Fibroblast of mammary gland (primary cell): ENCODE results near the gene HIF3A.

ENCODE experiments used
- DNase-seq: peaks from one replicate; pipeline ENCODE4 v3.0.0-alpha.2; 2010; ENCODE audit warnings: low read depth
- H3K4me3 ChIP-seq: 2 replicates; pipeline ENCODE4 v1.5.1; 2011; ENCODE audit warnings: low read depth, mild to moderate bottlenecking, low read length, moderate library complexity; ENCODE audit not compliant: control insufficient read depth
- TF ChIP-seq, protein P1 (sequence below): conservative IDR thresholded peaks from 2 replicates; pipeline ENCODE4 v1.5.1; 2011; ENCODE audit warnings: low read depth, low read length, inconsistent platforms; ENCODE audit not compliant: control insufficient read depth, insufficient read depth

Gene HIF3A

DNA sequence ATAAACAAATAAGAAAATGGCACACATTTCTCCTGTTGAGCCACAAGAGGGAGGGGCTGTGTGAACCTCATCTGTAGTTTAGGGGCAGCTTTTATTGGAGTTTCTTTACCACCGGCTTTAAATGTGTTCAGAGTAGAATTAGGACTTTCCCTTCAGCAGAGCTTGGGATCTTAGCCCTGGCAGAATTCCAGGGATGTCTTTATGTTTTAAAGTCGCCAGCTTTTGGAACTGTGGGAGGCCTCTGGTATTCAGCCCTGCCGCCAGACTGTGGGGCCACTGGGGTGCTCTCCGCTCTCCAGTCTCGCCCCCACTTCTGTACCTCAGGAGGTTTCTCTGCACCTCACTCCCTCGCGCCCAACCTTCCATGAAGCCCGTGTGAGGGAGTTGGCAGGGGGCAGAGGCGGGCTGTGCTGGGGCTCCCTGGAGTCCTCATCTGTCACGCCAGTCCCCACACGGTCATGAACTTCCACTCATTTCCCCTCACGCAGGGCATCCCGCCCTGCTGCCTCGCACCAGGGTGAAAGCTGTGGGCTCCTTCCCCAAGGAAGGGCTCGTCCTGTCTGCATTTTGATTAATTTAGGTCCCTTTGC, 85.0 kb downstream of the HIF3A start:
- no peak overlapping the region for H3K4me3 ChIP-seq
- TF ChIP-seq, protein P1, sequence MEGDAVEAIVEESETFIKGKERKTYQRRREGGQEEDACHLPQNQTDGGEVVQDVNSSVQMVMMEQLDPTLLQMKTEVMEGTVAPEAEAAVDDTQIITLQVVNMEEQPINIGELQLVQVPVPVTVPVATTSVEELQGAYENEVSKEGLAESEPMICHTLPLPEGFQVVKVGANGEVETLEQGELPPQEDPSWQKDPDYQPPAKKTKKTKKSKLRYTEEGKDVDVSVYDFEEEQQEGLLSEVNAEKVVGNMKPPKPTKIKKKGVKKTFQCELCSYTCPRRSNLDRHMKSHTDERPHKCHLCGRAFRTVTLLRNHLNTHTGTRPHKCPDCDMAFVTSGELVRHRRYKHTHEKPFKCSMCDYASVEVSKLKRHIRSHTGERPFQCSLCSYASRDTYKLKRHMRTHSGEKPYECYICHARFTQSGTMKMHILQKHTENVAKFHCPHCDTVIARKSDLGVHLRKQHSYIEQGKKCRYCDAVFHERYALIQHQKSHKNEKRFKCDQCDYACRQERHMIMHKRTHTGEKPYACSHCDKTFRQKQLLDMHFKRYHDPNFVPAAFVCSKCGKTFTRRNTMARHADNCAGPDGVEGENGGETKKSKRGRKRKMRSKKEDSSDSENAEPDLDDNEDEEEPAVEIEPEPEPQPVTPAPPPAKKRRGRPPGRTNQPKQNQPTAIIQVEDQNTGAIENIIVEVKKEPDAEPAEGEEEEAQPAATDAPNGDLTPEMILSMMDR, result no peak
- DNase-seq, result no peak

DNA sequence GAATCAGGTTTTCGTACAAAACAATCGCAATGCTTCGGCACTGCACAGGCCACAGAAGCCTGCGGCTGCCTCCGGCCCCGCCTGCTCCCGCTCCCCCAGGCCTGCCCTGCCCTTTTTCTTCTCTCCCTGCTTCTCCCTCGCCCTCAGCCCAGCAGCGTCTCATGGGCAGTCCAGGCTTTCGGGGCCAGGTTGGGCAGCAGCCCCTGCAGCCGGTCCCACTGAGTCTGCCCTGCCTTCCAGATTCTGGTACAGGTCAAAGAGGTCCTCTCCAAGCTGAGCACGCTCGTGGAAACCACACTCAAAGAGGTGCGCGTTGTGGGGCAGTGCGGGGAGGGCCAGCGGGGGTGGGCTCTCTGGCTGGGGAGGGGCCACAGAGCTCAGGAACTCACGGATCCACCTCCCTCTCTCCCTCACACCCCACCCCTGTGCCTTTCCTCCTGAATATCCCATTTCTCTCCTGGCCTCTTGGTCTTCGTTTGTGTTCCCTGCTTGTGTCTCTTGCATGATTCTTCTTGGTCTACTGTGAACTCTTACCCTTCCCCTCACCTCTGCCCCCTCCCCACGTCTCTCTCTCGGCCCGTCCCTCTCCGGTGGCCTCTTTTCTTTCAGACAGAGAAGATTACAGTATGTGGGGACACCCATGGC, 86.5 kb downstream of the HIF3A start:
- no peak overlapping the region for H3K4me3 ChIP-seq
- TF ChIP-seq, protein P1, result no peak
- no peak for DNase-seq

DNA sequence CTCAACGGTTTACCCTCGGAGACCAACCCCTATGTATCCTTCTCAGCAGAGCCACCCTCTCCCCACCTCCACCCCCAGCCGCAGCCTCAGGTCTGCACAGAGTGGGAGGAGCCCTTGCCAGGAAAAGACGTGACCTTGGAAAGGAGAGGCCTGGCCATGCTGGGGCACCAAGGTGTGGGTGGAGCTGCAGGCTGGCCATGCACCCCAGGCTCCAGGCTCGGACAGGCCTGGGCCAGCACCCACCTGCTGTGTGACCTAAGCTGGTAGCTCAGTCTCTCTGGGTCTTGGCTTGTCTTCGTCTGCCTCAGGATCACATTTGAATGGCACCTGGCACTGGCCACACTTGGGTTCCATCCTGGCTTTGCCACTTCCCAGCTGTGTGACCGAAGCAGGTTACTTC, 87.0 kb downstream of the HIF3A start:
- no peak overlapping the region for H3K4me3 ChIP-seq
- no peak for DNase-seq
- TF ChIP-seq, protein P1, result no peak

DNA sequence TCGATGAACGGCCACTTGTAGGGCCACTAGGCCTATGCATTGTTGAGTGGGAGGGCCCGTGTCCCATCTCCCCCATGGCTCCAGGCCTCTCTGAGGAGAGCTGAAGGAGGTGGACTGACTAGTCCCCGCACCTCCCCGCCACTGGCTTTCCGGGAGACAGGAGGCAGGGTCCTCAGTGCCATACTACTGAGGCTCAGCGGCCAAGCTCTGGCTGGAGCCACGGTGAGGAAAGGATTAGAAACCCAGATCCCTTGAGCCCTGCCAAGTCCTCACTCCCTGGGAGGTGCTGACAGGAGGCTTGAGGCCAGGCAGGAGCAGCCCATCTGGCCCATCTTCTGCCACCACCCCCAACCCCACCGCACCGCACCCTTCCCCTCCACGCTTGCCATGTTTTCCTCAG, 87.6 kb downstream of the HIF3A start:
- H3K4me3 ChIP-seq, result no peak overlapping the region
- TF ChIP-seq, protein P1, result no peak

DNA sequence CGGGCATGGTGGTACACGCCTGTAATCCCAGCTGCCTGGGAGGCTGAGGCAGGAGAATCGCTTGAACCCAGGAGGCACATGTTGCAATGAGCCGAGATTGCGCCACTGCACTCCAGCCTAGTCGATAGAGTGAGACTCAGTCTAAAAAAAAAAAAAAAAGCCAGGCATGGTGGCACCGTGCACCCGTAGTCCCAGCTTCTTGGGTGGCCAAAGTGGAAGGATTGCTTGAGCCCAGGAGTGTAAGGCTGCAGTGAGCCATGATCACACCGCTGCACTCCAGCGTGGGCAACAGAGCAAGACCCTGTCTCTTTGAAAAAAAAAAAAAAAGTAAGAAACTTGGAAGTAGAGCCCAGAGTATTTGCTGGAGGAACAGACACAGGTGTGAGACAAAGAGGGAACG, 88.8 kb downstream of the HIF3A start:
- no peak overlapping the region for H3K4me3 ChIP-seq
- DNase-seq, result no peak
- TF ChIP-seq, protein P1, result no peak

More for the DNA sequence above, 87.6 kb downstream of the HIF3A start:
- no peak for DNase-seq

DNA sequence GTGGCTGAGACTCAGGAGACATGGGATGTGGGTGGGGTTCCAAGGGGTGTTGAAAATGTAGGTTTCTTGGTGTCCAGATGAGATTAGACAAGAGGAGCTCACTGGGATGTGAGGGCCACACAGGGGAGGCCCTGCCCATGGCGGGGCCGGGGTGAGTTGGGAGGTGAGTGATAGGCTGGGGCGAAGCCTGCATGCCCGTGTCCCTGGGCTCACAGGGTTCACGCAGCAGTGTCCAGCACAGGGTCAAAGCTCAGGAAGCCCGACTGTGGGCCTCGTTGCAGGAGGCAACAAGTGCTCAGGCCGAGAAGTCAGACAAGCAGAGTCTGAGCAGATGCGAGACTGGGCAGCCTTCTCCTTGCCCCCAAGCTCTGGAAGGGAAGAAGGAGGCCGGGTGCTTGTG, 89.3 kb downstream of the HIF3A start:
- DNase-seq, result no peak
- H3K4me3 ChIP-seq, result no peak overlapping the region
- TF ChIP-seq, protein P1, result no peak

DNA sequence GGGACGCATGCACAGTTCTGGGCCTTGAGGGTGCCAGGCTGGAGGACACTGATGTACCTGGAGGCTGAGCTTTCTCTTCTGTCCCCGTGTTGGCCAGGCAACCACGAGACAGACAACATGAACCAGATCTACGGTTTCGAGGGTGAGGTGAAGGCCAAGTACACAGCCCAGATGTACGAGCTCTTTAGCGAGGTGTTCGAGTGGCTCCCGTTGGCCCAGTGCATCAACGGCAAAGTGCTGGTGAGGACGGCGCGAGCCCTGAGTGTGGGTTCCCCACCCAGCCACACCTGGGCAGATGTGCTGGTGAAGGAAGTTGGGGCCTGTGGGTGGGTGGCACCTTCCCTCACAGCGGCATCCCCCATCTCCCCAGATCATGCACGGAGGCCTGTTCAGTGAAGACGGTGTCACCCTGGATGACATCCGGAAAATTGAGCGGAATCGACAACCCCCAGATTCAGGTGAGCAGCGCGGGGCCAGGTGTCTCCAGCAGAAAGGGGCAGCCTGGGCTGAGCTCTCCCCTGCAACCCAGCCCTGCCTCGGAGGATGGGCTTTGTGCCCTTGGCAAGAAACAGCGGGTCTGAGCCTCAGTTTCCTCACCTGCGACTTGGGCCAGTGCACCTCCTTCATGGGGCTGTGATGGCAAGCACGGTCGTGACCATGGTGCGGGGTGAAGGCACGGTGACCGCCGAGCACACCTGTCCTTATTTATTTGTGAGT, 90.3 kb downstream of the HIF3A start:
- DNase-seq, result no peak
- H3K4me3 ChIP-seq, result no peak overlapping the region
- TF ChIP-seq, protein P1, result no peak
